Activated naive CD4-positive, alpha-beta T cell treated with Interleukin-2 at 50 U/mL for 16 hours (primary cell): ENCODE data around the gene PURB.
"Not testable (repeated sequence)": the region's sequence is repeated elsewhere in the genome, so short reads cannot be mapped to it uniquely, and the experiment has no call there.

Source experiments
- DNase-seq: peaks from one replicate; pipeline ENCODE4 v3.0.0-alpha.2; 2020

Gene PURB

DNA sequence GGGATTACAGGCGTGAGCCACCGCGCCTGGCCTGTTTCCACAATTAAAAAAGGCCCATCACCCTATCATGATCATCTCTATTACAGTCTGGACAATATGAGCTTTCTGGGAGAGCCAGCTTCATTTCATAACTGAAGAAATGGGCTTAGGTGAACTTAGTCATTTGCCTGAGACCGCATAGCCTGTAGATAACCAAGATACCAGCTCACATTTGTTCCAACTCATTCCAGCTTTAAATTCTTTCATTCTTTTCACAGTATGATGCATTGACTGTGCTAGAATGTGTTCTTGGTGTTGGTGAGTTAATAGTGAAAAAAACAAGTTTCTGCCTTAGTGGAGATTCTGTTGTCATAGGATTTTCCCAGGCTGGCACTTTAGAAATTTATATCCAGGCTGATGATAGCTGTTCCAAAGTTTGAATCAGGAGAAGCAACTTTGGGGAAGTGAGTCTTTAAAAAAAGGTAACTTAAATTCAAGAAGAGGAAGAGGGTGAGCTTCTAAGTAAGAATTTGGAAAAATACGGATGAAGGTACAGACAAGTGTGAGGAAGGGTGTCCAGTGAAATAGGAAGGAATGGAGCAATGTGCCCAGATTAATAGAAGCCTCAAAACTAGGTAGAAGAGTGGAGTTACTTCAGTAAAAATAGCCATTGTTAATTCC is 35.3 kb downstream of the PURB start:
- no peak for DNase-seq

DNA sequence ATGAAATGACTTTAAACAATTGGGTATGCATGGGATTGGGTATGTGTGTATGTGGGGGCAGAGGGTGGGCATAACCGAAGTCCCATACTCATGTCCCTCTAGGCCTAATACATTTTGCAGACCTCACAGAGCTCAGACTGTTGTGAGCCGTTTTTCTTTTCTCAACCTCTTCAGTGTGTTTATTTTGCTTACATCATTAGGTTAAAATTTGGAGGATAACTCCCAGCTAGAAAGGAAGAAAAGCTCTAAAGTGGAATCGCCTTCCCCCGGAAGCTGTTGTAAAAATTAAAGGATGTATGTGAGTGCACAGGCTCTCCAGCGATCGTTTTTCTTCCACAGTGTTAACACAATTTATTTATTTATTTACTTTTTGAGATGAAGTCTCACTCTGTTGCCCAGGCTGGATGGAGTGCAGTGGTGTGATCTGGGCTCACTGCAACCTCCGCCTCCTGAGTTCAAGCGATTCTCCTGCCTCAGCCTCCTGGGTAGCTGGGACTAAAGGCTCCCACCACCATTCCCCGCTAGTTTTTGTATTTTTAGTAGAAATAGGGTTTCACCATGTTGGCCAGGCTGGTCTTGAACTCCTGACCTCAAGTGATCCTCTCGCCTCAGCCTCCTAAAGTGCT is 36.0 kb downstream of the PURB start:
- no peak for DNase-seq

DNA sequence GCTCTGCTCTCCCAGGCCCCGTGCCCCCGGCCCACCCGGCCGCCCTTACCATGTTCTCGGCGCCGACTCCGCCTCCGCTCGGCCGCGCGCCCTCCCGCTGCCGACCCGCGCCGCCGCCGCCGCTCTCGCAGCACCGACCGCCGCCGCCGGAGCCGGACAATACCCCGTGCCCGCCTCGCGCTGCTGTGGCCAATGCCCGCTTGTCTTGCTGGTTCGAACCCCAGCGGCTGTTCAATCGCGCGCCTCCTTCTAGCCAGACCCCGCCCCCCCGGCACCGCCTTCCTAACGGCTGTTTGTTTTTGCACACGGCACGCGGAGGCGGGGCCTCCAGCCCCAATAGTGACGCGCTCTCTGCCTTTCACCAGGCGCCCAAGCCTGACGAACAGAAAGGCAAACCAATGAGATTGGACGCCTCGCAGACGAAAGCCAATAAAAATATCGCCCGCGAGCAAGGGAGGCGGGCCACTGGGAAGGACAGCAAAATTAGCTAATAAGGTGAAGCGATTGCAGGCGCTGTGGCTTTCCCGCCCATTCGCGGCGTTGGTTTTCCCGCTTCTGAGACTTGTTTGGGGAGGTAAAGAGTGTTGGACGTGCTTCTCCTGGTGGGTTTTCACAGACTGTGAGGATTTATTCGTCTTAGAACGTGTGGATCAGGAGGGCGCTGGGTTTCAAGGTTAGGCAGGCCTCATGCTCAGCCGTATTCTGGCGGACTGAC is 37.3 kb downstream of the PURB start, which contains the start of gene H2AZ2:
Gene H2AZ2 (minus strand): TSS at position 168 of the 715 bp plus-strand sequence. CDS start 116 bp downstream, at position 52.
- peak; percentile 100 for DNase-seq

DNA sequence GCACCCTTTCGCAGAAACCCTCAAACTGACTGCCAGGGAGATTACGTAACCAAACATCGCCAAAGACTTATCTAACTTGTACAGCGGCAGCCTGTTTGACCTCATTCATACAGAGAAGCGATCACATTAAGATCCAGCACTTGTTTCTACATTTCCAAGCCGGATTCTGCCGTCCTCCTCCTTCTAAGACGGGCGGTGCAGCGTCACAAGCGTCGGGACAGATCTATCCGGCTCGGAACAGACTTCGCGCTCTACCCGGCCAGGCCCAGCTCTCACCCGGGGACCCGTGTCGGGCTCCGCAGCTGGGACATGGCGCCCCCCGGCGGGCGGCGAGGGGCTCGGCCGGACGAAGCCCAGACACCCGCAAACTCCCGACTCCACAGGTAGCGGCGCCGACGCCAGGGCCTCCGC is 37.8 kb downstream of the PURB start:
- DNase-seq = peak; percentile 83

DNA sequence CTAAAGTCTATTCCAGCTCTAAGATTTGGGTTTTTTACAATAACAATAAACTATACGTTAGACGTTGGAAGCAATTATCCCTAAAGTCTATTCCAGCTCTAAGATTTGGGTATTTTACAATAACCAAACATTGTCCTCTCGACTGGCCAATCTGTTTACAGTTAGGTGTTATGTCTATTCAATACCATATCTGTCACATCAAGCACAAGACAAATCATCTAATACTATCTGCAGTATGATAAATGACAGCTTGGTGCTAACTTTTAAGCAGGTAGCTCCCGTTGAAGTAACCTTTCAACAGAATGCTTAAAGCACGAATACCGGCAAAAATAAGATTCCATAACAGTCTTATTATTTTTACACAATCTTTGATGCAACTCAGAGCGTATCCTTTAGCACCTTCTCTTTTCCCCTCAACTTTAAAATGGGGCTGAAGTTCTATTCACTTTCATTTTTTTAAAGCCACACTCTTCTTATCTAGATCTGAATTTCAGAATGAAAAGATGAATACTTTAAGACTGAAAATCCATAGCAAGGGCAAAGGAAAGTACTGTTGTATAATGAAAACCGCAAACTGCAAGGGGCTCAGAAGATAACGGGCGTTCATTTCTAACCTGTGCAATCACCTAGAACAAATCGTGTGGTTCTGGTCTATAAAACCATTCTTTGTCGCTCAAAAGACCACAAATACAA is 38.4 kb downstream of the PURB start:
- no peak for DNase-seq

DNA sequence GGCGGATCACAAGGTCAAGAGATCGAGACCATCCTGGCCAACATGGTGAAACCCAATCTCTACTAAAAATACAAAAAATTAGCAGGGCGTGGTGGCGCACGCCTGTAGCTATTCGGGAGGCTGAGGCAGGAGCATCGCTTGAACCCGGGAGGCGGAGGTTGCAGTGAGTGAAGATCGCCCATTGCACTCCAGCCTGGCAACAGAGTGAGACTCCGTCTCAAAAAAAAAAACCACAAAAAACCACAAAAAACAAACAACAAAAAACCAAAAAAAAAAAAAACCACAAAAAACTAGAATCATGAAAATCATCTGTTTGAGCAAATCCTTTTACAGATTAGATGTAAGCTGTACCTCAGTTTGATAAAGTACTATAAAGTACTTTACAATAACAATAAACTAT is 38.9 kb downstream of the PURB start:
- not testable (repeated sequence) for DNase-seq

DNA sequence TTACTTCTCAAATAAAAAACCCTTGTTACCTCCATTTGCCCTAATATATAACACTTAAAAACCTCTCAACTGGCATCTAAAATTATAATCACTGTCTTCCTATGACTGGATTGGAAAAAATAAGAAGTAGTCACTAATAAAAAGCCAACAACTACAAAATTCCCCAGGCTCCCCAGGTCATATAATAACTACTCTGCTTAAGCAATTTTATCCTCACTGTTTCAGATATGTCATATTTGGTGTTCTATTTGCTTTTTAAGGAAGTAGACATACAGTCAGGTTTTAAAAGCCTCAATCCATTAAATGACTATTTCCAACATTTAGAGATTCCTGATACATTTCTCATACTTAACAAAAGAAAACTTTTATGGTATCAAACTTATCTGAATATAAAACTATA is 39.9 kb downstream of the PURB start:
- DNase-seq = no peak

DNA sequence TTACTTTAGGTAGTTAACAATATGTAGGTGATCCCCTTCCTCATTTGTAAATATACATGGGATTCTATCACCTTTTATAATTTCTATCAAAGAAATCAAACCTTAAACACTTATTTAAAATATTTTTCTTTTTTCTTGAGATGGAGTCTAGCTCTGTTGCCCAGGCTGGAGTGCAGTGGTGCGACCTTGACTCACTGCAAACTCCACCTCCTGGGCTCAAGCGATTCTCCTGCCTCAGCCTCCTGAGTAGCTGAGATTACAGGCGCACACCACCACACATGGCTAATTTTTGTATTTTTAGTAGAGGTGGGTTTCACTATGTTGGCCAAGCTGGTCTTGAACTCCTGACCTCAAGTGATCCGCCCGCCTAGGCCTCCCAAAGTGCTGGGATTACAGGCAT is 41.9 kb downstream of the PURB start:
- DNase-seq = not testable (repeated sequence)

DNA sequence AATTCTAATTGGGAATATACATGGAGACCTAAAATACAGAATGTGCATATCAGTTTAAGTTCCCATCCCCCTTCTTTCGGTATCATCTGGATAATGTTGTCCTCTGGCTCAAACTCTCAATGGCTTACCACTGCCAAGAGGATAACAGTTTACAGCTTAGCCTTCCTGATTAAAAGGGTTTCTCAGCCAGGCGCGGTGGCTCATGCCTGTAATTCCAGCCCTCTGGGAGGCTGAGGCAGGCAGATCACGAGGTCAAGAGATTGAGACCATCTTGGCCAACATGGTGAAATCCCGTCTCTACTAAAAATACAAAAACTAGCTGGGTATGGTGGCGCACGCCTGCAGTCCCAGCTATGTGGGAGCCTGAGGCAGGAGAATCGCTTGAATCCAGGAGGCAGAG is 42.7 kb downstream of the PURB start:
- DNase-seq = not testable (repeated sequence)

DNA sequence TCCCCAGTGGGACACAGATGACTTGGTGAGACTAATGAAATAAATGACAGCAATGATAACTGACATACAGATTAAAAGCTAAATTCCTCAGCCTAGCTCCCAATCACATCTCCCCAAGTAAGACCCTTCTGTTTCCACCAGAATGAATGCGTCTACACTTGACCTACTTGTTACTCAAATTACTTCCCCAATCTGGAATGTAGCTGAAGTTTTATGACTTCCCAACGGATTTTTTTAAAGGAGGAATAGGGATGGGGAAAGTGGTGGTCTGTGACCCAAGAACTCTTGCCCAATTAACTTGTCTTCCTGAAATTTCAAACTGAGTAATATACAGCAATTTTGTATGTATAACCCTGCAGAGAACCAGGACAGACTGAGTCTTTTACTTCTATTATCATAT is 46.6 kb downstream of the PURB start:
- DNase-seq = no peak

DNA sequence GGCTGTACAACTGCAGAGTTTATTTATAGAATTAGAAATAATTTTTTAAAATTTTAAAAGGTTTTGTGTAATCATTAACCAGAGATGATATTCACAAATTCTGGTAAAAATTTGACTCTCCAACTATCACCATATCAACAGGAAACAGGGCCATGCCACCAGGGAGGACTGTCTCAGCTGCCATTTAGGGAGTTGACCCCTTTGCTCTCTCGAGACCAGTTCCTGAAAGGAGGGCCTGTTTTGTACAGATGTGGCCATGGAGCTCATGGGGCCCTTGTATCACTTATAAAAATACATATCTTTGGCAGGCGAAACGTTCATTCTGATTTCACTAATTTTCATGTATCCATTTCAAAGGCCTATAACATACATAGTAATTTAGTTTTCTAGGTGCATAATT is 57.8 kb downstream of the PURB start:
- DNase-seq = no peak
